Esophagus squamous epithelium (tissue), 5 donors: ENCODE measurements around the gene ZNF106. TPM values are rescaled to one million over a fixed set of nuclear protein-coding genes. Genes with fewer than 3 reads are reported as not detected.

Experiments
- DNase-seq: peaks from one replicate; lab custom pipeline; 2025; lab: John Stamatoyannopoulos, UW
- H3K27ac ChIP-seq, 4 donors: fragments of 200-600 bp; sonication (generic); one replicate each; pipeline ENCODE4 v1.5.1; 2016 to 2019; ENCODE audit warnings: mild to moderate bottlenecking in 1 of 4
- H3K27me3 ChIP-seq, 4 donors: fragments of 200-600 bp; sonication (generic); 1 replicate in 3 of 4; 2 replicates in 1 of 4; pipeline versions ENCODE4 v1.5.1 to v1.6.0; 2017 to 2021; ENCODE audit warnings: antibody characterized with exemption in 1 of 4
- H3K36me3 ChIP-seq, 3 donors: fragments of 200-600 bp; sonication (generic); one replicate each; pipeline ENCODE4 v1.5.1; 2016 to 2019
- H3K4me1 ChIP-seq, 3 donors: fragments of 200-600 bp; sonication (generic); one replicate each; pipeline ENCODE4 v1.5.1; 2017 to 2019
- H3K4me3 ChIP-seq, 4 donors: fragments of 200-600 bp; sonication (generic); 1 replicate in 3 of 4; 2 replicates in 1 of 4; pipeline ENCODE4 v1.5.1; 2016 to 2019; ENCODE audit warnings: mild to moderate bottlenecking in 2 of 4, moderate library complexity in 1 of 4
- H3K9me3 ChIP-seq, 3 donors: fragments of 200-600 bp; sonication (generic); one replicate each; pipeline ENCODE4 v1.5.1; 2016 to 2019
- CTCF ChIP-seq, 6 experiments: fragments of 450-650 bp in 4 of 6; fragments of 200-600 bp in 2 of 6; sonication (generic) in 2 of 6; IDR thresholded peaks; one replicate each; pipeline ENCODE4 v1.5.1; 2016 to 2019; ENCODE audit warnings: antibody characterized with exemption in 6 of 6, mild to moderate bottlenecking in 4 of 6, moderate library complexity in 4 of 6
- POLR2A ChIP-seq, 4 donors: fragments of 450-650 bp; IDR thresholded peaks; one replicate each; pipeline ENCODE4 v1.6.1; 2017; ENCODE audit warnings: antibody characterized with exemption in 4 of 4, mild to moderate bottlenecking in 4 of 4, moderate library complexity in 3 of 4
- WGBS, 2 donors: methylation state at CpG; one replicate each; pipeline ENCODE4 v1.1.5; 2018; 5-methylcytosine and 5-hydroxymethylcytosine counted together
- intact Hi-C: fragments of 100-400 bp; cut with DNase I; formaldehyde crosslinking; loops from one replicate; pipeline ENCODE4 v1.15.0; 2022
- total RNA-seq, 4 donors: library from RNA; depleted of rRNA; stranded (reverse); fragments of >200 nt; gene quantifications; one replicate each; pipeline ENCODE4 v1.1.0, GENCODE V29; 2016
- donor health status: DM: yes; HTN: yes; CAD: no.

ZNF106 gene
- total RNA-seq, 4 donors from 2014 or later, result 16.0 to 65.0 (median 33.8) TPM

- Histone ChIP-seq H3K27me3 (no peaks in the 10 kb centered on the region), H3K27ac (no peak overlapping the region), H3K36me3 (peaks cover 3 to 93% (median 11%) of the 10 kb centered on the region in 3 donors), H3K4me3 (no peak overlapping the region), H3K9me3 (no peaks in the 10 kb centered on the region), H3K4me1 (peaks cover 0 to 10% (median 0%) of the 10 kb centered on the region in 3 donors)
- no peak for DNase-seq
- intact Hi-C loops, result no loop called here
- TF ChIP-seq POLR2A (IDR thresholded peaks at IDR 0.05) (no peak), CTCF (IDR thresholded peaks at IDR 0.05) (no peak)
- WGBS, 2 donors, result 91 to 100% methylated on average over 4 to 6 of the region's 6 CpGs
Observed at GRCh38 chr15:42448281-42448680, 42.7 kb downstream of the ZNF106 start.

DNA sequence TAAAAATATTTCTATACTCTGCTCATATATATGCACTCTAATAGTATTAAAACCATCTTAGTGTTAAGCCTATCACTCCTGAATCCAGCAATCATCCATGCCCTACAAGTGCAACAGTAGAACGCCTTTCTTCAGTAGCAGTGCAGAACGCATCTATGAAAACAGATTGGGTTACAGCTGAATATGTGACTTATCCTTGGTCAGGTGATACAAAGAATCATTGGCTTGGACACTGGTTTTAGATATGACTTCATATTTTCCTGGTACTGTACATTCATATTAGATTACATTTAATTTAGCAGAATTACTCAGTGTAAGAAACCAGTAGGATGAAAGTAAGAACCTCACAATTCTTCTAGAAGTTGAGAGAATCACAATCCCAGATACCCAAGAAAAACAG lies 43.3 kb downstream of the ZNF106 start:
- DNase-seq, result no peak
- no peaks in the 10 kb centered on the region for H3K9me3 ChIP-seq
- intact Hi-C loops, result no loop called here
- peaks cover 0 to 10% (median 0%) of the 10 kb centered on the region in 3 donors for H3K4me1 ChIP-seq
- H3K27ac ChIP-seq, result no peak overlapping the region
- H3K36me3 ChIP-seq, result peaks cover 6 to 93% (median 11%) of the 10 kb centered on the region in 3 donors
- no peak for TF ChIP-seq CTCF (IDR thresholded peaks at IDR 0.05)
- TF ChIP-seq POLR2A (IDR thresholded peaks at IDR 0.05), result no peak
- WGBS, 2 donors, result 86 to 90% methylated on average over 2 of the region's 2 CpGs
- H3K4me3 ChIP-seq, result no peak overlapping the region
- no peaks in the 10 kb centered on the region for H3K27me3 ChIP-seq

DNA sequence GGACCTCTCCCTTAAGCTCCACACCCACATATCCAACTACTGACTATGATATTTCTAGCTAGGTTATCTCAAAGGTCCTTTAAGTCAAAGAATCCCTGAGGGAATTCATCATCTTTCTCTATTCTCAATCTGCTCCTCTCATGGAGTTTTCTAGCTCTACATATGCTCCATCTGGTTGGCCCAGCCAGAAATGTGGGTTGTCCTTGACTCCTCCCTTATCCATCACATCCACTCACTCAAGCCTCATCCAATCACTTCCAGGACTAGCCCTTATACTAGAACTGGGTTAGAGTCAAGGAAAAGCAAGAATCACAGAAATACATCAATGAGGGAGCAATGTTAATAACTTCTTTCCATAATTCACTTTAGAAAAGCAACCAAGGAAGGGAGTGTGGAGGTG lies 45.4 kb downstream of the ZNF106 start:
- Histone ChIP-seq H3K9me3 (no peaks in the 10 kb centered on the region), H3K36me3 (peaks cover 5 to 99% (median 9%) of the 10 kb centered on the region in 3 donors), H3K27me3 (no peaks in the 10 kb centered on the region), H3K27ac (no peak overlapping the region), H3K4me1 (peaks cover 0 to 10% (median 0%) of the 10 kb centered on the region in 3 donors), H3K4me3 (no peak overlapping the region)
- DNase-seq, result no peak
- intact Hi-C loops, result no loop called here
- no peak for TF ChIP-seq CTCF (IDR thresholded peaks at IDR 0.05)
- TF ChIP-seq POLR2A (IDR thresholded peaks at IDR 0.05), result no peak

DNA sequence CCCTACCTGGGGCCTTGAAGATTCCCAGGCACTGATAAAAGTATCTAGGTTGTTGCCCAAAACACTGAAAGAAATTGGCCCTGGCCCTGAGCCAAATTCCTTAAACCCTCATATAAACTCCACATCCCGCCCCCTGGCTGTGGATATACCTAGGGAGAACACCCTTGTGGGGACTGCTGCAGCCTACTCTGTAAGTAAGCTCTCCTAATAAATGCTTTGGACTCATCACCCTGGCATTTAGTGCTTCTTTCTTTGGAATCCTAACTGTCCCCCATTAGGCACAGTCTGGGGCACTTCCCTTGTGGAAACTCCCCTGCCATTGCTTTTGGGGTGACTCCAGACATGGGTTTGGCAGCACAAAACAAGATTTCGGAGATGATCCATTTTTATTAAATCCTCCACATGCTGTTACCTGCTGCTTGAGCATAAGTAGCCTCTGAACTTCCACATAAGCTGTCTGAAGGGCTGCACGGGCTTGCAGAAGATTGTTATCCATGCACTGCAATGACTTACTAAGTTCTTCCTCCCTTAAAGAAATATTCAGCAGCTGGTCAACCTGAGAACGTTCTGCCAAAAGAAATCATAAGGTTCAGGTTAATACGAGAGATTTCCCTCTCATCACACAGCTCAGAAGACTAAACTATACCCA lies 46.4 kb downstream of the ZNF106 start:
- H3K36me3 ChIP-seq, result peaks cover 5 to 97% (median 9%) of the 10 kb centered on the region in 3 donors
- peaks cover 0 to 10% (median 0%) of the 10 kb centered on the region in 3 donors for H3K4me1 ChIP-seq
- WGBS, 2 donors, result 50 to 59% methylated on average over 5 of the region's 5 CpGs
- TF ChIP-seq CTCF (IDR thresholded peaks at IDR 0.05) (no peak), POLR2A (IDR thresholded peaks at IDR 0.05) (no peak)
- intact Hi-C loops, result no loop called here
- H3K27ac ChIP-seq, result no peak overlapping the region
- H3K4me3 ChIP-seq, result no peak overlapping the region
- H3K27me3 ChIP-seq, result no peaks in the 10 kb centered on the region
- no peak for DNase-seq
- no peaks in the 10 kb centered on the region for H3K9me3 ChIP-seq

GRCh38 chr15:42427429-42428223 lies 63.3 kb downstream of the ZNF106 start:
- DNase-seq, result no peak
- Histone ChIP-seq H3K4me3 (no peak overlapping the region), H3K36me3 (peaks cover 4 to 100% (median 37%) of the 10 kb centered on the region in 3 donors), H3K9me3 (no peaks in the 10 kb centered on the region), H3K27ac (no peak overlapping the region), H3K27me3 (no peaks in the 10 kb centered on the region), H3K4me1 (no peaks in the 10 kb centered on the region)
- intact Hi-C loops, result no loop called here
- 87 to 91% methylated on average over 7 of the region's 7 CpGs for WGBS, 2 donors
- TF ChIP-seq CTCF (IDR thresholded peaks at IDR 0.05), result no peak
- TF ChIP-seq POLR2A (IDR thresholded peaks at IDR 0.05), result no peak
